Measurements from ENCODE around the gene DNAJC15.

DNAJC15 gene

GRCh38 chr13:43127827-43128226 is 104.4 kb downstream of the DNAJC15 start:
- no peak for DNase-seq (ENCODE audit: low spot score)

GRCh38 chr13:43128504-43128961 is 105.1 kb downstream of the DNAJC15 start:
- no peak for DNase-seq (ENCODE audit: low spot score)

DNA sequence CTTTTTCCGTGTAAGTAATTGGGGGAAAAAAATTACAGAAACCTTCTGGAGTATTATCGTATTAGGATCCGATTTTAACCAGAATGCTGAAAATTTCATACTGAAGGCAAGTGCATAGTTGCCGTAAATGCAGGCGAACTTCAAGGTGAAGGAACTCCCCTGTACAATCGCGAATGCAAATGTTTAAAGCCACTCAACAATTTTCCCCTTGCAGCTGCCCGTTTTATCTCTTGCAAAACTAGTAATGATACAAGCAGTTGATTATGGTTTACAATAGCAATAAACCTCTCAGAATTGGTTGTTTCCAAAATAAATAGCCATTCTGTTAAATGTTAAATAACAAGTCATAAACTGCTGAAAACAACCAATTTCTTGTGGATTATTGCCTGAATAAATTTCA is 105.7 kb downstream of the DNAJC15 start:
- no peak for DNase-seq (ENCODE audit: low spot score)

DNA sequence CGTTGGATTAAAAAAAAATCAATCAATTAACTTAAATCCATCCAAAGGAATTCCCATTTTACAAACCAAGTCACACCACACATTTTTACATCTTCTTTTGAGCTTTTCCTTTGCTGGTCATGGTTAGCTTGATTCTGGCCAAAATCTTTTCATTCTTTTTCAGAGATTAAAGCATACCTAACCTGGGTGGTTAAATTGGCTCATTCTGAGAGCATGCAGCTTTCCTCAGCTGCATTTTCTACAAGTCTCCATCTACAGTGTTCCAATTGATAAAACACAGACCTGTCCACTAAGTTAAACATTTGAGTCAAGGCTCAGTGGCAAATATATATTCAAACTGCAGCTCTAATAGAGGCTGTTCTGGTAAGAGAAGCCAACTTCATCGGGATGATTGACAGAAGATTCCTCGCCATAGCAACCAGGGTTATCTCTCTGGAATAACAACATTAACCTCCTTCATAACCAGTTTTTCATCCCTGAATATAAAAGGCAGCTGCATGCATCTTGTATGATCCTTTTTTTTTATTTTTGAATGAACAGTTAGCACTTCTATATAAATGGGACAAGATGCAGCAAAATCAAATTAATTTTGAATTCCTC is 106.2 kb downstream of the DNAJC15 start:
- DNase-seq (ENCODE audit: low spot score): no peak

DNA sequence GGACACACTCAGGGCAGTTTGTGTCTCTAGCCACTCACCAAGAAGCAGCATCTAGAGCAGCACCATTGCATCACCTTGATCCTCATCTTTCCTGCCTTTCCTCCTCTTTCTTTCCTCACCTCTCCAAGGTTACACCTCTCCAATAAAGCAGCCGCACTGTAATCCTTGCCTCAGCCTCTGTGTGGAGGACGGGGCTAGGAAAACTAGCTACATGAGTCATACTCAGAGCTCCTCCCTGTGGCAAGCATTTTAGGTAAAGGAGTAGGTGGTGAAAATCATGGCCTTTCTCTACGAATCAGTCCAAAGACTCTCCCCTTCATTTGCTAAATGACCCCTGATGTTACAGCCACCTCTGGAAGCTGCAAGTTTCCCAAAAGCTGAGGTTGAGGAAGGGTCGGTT is 108.9 kb downstream of the DNAJC15 start:
- peak; percentile 50 for DNase-seq (ENCODE audit: low spot score)

DNA sequence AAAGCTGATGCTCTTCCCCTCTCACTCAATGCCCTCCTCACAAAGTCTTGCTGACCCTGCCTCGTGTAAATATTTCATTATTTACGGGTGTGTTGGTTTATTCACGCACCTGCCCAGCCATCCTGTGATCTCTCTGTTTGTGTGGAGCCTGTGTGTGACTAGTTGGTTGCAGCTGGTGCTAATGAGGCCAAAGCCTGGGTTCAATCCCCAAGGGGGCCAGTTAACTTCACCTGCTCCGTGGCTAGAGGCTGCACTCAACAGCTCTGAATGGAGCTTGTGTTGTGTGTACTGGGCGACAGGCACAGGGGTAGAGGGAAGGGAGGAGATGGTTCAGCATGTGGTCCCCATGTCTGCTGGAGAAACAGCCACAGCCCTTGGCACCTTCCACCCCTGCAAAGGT is 109.5 kb downstream of the DNAJC15 start:
- no peak for DNase-seq (ENCODE audit: low spot score)

DNA sequence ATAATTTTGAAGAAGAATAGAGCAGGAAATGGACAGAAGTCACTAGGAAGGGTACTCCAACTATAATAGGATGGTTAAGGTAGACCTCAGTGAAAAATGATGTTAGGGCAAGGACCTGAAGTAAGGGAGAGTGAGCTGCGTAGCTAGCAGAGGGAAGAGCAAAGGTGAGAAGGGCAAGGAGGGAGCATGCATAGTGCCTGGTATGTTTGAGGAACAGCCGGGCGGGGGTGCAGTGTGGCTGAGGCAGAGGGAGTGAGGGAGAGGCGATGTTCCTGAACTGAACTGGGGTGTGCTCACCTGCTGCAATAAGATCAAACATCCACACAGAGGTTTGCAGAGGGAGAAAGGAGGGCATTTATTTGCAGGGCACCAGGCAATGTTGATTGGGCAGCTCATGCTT is 110.4 kb downstream of the DNAJC15 start:
- DNase-seq (ENCODE audit: low spot score): no peak

DNA sequence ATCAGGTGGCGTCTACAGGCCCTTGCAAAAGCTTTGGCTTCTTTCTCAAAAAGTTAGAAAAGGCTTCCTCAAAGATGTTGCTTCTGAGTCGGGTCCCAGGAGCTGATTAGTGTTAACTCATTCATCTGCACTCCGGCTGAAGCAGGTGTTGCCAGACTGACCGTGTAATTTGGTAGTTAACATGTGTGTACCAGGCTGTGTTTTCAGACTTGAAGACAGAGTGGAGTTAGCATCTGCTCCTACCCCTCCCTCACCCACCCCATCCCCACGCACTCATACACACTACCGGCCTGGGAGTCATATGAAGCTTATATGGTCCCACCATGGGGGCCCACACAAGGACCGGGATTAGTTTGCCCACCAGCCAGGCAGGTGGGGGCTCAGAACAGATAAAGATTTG is 111.5 kb downstream of the DNAJC15 start:
- no peak for DNase-seq (ENCODE audit: low spot score)

GRCh38 chr13:43135516-43135915 is 112.1 kb downstream of the DNAJC15 start:
- DNase-seq (ENCODE audit: low spot score): no peak

GRCh38 chr13:43136920-43137575 is 113.7 kb downstream of the DNAJC15 start:
- DNase-seq (ENCODE audit: low spot score): no peak

DNA sequence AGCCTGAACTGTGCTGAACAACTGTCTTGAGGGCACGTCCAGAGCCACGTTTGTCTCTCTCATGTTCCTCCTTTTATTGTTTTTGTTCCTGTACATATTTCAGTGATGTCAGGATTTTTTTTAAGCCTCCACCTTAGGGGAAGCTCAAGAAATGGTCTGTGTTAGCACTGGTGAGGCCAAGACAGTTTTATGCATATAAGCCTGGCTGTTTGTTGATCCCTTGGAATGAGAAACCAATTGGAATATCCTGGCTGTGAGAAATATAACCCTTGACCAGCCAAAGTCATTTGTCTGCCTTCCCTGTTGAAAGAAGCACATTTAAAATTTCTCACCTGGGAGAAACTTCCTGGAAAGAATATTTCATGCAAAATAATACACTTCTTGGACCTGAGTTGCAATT is 115.8 kb downstream of the DNAJC15 start:
- DNase-seq (ENCODE audit: low spot score): no peak

GRCh38 chr13:43139921-43140320 is 116.5 kb downstream of the DNAJC15 start:
- DNase-seq (ENCODE audit: low spot score): no peak

DNA sequence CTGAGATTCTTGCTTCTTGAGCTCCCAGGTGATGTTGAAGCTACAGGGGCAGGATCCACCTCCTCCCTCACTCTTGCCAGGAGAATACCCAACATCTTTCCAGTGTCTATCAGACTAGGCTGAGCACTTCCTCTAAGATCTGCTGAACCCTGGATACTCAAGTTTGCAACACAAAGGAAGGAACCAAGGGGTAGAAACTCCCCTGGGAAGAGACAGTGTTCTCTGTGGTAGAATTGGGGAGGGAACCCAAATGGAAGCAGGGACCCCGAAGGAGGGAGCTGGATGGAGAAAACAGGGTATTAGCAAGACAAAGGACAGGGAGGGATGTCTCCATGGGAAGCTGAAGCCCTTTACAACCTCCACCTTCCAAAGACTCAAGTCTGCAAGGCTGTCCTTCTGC is 117.6 kb downstream of the DNAJC15 start:
- DNase-seq (ENCODE audit: low spot score): no peak

DNA sequence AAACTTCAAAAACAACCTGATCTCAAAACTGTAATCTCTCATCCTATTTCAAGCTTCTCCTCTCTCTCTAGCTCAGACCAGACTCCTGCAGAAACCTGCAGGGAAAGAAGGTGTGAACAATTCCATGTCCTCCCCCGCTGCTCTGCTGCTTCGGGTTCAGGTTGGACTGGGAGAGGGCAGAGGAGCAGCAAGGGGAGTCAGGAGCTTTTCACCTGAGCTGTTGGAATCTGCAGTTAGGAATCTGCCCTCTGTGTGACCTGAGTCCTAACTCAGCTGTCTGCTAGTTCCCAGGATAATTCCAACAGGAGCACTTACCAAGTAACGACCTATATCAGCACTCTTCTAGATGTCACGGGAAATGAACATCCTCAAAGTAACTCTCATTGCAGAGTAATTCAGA is 118.3 kb downstream of the DNAJC15 start:
- DNase-seq (ENCODE audit: low spot score): no peak

DNA sequence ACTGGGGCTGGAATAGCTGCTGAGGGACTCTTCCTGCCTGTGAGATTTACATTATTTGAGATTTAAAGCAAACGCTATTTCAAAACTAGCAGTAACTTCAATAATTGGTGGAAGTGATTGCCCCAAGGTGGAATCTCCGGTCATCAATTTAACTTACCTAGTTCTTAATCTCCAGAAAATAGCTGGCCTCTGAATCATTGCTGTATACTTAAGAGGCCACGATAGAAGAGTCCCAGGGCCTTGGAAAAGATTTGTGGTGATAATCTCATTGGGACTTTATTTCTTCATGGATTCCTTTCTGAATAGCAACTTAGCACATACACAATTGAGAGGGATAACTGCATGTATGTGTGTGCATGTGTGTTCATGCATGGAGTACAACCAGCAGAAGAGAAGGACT is 120.2 kb downstream of the DNAJC15 start:
- no peak for DNase-seq (ENCODE audit: low spot score)

DNA sequence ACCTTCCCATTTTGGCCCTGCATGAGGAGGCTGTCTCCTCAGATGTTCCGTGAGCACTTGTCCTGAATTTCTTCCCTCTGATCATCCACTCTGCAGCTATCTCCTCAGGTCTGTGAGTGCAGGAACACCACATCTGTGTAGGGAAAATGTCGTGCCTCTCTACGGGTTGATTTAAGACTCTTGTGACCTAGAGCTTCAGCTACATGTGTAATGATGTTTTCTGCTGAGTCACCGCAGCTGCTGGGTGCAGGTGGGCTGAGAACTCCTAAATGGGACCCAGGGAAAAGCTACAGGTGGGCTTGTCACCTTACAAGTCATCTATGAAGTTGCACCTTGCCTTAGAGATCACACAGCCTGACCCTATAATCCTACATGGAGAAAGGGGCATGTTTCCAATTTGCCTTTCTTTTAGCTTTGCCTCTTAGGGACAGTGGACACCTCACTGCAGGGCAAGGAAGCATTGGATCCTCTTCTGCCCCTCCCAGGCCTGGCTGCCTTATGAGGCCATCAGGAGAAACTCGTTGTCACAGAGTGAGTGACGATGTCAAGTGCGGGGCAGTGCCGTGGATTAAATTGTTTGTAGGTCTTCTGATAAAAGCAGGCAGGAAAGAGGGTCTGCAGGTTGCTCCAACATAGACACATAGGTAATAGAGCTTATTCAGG is 122.3 kb downstream of the DNAJC15 start:
- DNase-seq (ENCODE audit: low spot score): no peak

- no peak for DNase-seq (ENCODE audit: low spot score)
Measured at GRCh38 chr13:43146400-43146799, 123.0 kb downstream of the DNAJC15 start.

- DNase-seq (ENCODE audit: low spot score): no peak
Measured at GRCh38 chr13:43150369-43151207, 127.2 kb downstream of the DNAJC15 start.

GRCh38 chr13:43153436-43154090 is 130.2 kb downstream of the DNAJC15 start:
- no peak for DNase-seq (ENCODE audit: low spot score)

GRCh38 chr13:43154156-43154651 is 130.8 kb downstream of the DNAJC15 start:
- DNase-seq (ENCODE audit: low spot score): no peak

- no peak for DNase-seq (ENCODE audit: low spot score)
Measured at GRCh38 chr13:43154839-43155238, 131.5 kb downstream of the DNAJC15 start.

DNA sequence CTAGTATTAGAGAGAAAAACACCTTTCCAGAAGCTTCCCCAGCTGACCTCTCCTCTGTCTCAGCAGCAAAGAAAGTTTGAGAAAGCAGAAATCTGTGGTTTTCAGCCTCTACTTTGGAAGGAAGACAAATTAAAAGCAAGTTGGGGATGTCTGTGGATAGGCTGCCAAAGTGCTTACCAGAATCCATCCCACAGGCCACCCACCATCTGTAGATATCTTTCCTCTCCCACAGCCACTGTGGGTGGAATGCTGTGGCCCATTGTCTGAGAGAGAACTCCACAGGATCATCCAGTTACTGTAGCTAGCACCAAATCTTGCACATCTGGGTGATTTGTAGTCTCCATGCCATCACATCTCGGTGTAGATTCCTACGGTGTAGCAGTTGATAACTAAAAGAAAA is 133.5 kb downstream of the DNAJC15 start:
- no peak for DNase-seq (ENCODE audit: low spot score)

Data from D341Med (cell line).